ENCODE results near the gene MRM2. TPM values are rescaled to one million over a fixed set of nuclear protein-coding genes. Genes with fewer than 3 reads are reported as not detected.

The MRM2 gene
- total RNA-seq, 1 donor from 2014 or later: 13.1 TPM

DNA sequence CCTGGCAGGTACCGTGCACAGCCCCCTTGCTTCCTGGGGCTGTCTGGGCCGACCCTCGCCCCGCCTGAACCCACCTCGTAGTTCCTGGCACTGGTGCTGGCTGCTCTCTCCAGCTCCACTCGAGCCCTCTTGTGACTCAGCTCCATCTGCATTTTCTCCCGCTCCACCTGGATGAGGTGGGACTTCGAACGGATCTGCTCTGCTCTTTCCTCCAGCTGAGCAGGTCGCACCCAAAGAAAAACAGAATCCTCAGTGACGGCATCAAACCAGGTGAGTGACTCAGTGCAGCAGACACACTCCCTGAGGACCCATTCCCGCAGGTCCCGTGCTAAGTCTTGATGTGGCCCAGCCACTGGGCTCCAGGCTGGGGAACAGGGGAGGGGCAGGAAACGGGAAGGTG, 16.7 kb downstream of the MRM2 start:
- DNase-seq (ENCODE audit: extremely low read depth, low read depth, low spot score): no peak

DNA sequence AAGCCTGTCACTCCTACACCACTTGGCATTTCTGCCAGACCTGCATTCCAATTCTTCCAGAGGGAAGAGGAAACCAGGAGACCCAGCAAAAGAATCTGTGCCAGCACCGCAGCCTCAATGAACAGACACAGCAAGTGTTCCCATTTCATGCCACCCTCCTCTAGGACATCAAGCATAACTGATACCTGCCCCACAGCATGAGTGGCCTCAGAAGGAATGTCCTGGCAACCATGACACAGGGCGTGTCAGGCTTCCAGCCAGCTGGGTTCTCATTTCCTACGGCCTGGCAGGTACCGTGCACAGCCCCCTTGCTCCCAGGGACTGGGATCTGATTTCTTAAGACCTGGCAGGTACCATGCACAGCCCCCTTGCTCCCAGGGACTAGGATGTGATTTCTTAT, 17.1 kb downstream of the MRM2 start:
- no peak for DNase-seq (ENCODE audit: extremely low read depth, low read depth, low spot score)

DNA sequence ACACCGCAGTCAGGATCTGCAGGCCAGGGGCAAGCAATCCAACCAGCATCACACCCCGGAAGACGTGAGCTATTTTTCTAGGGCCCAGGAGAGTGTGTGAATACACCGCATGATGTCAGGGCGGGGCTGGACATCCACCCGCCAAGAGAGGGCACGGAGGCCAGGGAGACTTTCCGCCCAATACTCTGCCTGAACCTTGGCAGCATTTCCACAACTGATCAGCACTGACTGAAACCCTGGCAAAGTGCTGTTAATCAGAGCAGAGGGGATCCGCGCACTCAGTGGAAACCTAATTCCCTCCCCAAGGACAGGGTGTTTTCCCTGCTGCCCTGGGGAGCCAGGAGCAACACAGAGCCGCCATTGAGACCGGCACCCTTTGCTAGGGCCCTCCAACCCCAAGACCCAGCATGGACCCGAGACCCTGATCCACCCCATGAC, 17.5 kb downstream of the MRM2 start:
- no peak for DNase-seq (ENCODE audit: extremely low read depth, low read depth, low spot score)

GRCh38 chr7:2223321-2223720, 18.7 kb downstream of the MRM2 start:
- no peak for DNase-seq (ENCODE audit: extremely low read depth, low read depth, low spot score)

DNA sequence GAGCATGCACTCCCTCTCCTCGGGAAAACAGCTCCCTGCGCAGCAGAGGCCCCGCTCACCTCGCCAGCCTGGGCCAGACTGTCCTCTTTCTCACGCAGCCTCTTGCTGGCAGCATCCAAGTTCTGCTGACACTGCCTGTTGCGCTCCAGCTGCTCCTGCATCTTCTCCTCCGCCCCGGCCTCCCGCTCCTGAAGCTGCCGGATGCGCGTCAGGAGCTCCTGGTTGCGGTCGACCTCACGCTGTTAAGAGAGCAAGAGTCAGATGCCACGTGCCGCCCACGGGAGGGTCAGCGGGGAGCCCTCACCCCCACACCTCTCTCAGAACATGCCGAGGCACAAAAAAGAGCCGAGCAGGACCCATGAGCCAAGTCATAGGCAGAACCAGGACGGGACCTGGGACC, 19.5 kb downstream of the MRM2 start:
- DNase-seq (ENCODE audit: extremely low read depth, low read depth, low spot score): no peak

GRCh38 chr7:2220954-2221353, 21.1 kb downstream of the MRM2 start:
- no peak for DNase-seq (ENCODE audit: extremely low read depth, low read depth, low spot score)

- no peak for DNase-seq (ENCODE audit: extremely low read depth, low read depth, low spot score)
Observed at GRCh38 chr7:2220506-2220905, 21.5 kb downstream of the MRM2 start.

DNA sequence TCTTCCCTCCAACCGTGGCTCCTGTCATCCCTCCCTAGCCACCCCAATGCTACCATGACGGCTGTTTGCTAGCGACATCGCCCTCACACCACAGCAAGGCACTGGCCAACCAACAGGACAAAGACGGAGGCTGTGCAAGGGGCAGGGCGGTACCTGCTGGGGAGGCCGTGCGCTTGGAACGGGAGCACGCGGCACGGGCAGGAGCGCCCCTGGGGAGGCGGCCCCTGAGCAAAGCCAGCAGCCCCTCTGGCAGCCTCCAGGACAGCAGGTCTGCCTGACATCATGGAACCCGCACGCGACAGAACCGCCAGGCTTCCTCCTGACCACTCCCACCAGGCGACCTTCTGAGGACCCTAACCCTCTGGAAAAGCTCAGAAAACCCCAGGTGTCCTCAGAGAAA, 22.0 kb downstream of the MRM2 start:
- DNase-seq (ENCODE audit: extremely low read depth, low read depth, low spot score): no peak

DNA sequence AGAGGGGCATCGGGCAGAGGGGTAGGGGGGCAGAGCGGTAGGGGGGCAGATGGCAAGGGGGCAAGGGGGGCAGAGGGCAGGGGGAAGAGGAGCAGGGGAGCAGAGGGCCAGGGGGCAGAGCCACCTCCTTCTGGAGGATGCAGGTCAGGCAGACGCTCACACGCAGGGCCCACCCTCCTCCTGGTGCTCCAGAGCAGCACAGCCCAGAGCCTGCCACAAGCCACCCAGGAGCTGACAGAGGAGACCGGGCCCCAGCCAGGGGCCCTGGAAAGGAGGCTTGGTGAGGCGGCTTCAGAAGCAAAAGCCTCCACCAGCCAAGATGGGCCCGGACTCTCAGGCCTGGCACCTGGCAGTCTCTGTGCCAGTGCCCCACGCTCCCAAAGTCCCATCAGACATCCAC, 22.4 kb downstream of the MRM2 start:
- DNase-seq (ENCODE audit: extremely low read depth, low read depth, low spot score): no peak

- DNase-seq (ENCODE audit: extremely low read depth, low read depth, low spot score): no peak
Observed at GRCh38 chr7:2219136-2219535, 22.9 kb downstream of the MRM2 start.

DNA sequence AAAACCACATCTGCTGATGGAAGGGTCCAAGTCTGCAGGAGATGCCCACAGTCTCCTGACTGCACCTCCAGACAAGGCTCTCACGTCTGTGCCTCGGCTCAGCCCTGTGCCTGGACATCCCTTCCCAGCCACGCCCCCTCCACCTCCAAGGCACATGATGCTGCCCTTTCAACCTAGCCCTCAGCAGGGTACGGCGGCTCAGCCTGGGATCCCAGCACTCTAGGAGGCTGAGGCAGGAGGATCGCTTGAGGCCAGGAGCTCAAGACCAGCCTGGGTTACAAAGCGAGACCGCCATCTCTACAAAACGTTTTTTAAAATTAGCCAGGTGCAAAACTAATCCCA, 23.6 kb downstream of the MRM2 start:
- no peak for DNase-seq (ENCODE audit: extremely low read depth, low read depth, low spot score)

- no peak for DNase-seq (ENCODE audit: extremely low read depth, low read depth, low spot score)
Observed at GRCh38 chr7:2217716-2218443, 24.1 kb downstream of the MRM2 start.

DNA sequence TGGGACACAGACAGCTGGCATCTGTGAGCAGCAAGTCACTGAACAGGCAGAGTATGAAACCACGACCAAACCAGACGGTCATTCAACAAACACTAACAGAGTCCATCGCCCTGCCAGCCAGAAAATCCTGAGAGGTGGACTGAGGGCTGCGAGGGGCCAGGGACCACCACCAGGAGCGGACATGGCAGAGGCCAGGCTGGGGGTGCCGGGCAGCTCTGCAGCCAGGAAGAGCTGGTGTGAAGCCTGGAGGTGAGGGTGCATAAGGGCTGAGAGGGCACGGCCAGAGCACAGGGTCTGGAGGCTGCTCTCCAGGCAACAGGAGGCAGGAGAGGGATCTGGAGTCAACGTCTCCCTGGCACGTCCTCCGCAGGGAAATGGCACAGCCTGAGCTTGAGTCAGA, 24.8 kb downstream of the MRM2 start:
- no peak for DNase-seq (ENCODE audit: extremely low read depth, low read depth, low spot score)

GRCh38 chr7:2215851-2216250, 26.2 kb downstream of the MRM2 start:
- DNase-seq (ENCODE audit: extremely low read depth, low read depth, low spot score): no peak

- no peak for DNase-seq (ENCODE audit: extremely low read depth, low read depth, low spot score)
Observed at GRCh38 chr7:2214636-2215035, 27.4 kb downstream of the MRM2 start.

DNA sequence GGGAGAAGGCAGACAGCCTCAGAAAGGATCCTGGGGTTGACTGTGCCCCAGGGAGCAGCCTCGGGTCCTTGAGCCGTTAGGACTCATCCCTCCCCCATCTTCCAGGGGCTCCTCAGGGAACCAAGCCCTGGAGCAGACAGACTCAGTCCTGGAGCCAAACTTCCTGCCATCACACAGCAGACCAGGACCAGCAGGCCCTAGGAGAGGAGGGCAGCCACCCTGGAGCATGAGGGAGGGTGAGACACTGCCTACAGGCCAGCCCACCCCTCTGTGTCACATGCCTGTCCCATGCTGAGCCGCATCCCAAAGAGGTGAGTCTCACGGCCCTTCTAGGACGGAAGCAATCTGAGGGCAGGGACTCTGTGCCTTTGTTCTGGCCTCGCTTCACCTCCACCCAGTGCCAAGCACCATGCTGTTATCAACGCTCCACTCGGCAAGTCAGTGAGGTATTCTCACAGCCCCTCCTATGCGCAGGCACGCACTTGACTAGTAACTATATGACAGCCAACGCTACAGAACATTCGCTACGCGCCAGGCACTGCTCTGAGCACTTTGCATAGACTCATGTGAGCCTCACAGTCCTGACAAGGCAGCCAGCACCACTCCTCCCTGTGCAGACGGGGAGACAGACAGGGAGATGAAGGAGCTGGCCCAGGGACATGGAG, 28.3 kb downstream of the MRM2 start:
- no peak for DNase-seq (ENCODE audit: extremely low read depth, low read depth, low spot score)

DNA sequence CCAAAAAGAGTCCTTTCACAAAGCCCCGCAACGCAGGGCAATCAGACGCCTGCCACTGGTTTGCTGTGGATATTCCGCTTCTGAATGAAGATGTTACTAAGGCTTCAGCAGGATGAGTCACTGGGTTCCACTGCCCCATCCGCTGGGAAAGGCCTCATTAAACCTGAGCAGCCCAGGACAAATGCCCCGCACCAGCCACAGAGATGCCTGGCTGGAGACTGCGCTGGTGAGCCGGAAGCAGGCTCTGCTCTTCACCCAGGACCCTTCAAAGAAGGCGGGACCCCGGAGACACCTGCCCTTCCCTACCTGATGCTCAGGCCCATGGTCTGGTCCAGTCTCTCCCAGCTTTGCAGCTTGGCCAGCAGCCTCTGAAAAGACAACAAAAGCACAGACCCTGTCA, 29.1 kb downstream of the MRM2 start:
- no peak for DNase-seq (ENCODE audit: extremely low read depth, low read depth, low spot score)

GRCh38 chr7:2211926-2212325, 30.1 kb downstream of the MRM2 start:
- no peak for DNase-seq (ENCODE audit: extremely low read depth, low read depth, low spot score)

DNA sequence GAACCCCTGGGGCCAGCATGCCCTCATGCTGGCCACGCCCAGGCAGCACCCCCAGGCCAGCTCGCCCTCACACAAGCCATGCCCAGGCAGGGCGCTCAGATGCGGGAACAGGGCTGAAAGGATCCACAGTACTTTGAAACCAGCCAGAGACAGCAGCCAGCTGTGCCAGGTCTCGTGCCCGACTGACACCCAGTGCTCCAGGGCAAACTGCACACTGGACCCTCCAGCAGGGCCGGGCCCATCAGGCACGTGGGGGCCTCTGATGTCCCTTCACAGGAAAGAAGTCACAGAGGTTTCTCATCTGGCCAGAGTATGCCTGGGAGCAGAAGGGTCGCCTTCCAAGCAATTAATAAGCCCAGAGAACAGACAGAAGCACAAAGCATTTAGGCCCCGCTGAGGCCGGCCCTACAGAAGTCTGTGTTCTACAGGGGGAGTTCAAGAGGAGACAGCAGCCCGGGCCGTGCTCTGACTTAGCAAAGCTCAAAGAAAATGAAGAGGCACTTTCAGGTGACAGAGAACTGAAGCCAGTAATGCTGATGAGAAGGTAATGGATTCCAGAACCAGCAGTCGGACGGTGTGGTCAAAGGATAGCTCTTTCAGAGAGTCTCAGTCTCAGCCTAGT, 30.6 kb downstream of the MRM2 start:
- DNase-seq (ENCODE audit: extremely low read depth, low read depth, low spot score): no peak

DNA sequence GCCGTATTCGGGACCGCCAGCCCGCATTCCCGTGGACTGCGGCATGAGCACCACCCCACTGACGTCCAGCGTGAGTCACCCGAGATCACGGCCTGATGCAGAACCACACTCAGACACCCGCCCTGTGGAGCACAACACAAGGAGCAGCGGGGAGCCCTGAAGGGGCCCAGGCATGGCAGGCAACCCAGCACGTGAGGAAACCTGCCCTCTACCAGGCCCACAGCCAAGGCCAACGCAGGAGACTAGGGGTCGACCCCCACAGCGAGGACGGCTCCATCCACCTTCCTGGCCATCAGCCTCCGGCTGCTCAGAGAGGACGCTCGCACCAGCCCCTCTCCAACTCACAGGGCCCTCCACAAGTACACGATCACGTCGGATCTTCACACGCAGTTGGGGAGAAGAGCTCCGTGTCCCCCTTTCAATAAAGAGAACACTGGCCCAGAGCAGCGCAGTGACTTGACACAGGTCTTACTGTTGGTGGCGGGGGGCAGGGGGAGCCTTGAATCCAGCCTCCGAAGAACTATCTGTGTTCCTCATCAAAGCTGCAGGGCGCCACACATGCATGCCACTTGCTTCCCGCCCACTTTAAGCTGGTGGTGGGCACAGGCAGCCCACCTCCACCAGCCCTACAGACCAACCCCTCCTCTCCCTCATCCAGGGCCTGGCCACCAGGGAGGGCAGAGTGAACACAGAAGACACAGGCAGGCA, 31.3 kb downstream of the MRM2 start:
- no peak for DNase-seq (ENCODE audit: extremely low read depth, low read depth, low spot score)

- no peak for DNase-seq (ENCODE audit: extremely low read depth, low read depth, low spot score)
Observed at GRCh38 chr7:2209961-2210323, 32.1 kb downstream of the MRM2 start.
